GM18511 (cell line): ENCODE data around the gene NFIB.

ENCODE experiments used
- ATAC-seq: cut with Tn5 transposase; IDR thresholded peaks from one replicate; pipeline ENCODE4 v1.9.1; 2021; ENCODE audit warnings: mild to moderate bottlenecking, moderate library complexity; ENCODE audit not compliant: unreplicated experiment

Gene NFIB

DNA sequence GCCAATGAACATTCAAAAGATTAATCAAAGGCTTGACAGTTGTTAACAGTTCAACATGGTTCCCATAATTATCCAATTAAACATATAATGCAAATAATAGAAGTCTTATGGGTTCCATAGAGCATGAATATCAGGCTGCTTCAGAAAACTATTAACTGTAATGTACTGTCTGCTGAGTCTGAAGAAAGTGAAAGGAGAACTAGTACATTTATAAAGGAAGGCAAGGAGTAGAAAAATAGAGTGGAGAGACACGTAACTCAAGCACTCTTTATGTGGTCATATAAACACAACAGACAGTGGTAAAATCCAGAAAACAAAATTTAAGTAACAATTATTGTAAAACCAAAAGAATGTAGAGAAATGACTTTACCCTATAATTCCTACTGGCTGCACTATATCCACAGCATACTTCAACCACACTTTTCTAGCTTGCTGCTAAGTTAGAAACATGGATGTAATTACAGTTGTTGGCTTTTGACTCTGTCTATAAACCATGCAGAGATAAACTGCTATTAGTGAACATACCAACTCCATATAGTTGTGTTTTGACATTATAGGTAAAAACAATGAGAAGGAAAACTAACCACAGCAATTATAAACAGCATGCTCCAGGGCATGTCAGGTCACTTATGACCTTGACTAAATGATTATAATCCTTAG, 32.7 kb downstream of the NFIB start:
- peak; percentile 67 for ATAC-seq

DNA sequence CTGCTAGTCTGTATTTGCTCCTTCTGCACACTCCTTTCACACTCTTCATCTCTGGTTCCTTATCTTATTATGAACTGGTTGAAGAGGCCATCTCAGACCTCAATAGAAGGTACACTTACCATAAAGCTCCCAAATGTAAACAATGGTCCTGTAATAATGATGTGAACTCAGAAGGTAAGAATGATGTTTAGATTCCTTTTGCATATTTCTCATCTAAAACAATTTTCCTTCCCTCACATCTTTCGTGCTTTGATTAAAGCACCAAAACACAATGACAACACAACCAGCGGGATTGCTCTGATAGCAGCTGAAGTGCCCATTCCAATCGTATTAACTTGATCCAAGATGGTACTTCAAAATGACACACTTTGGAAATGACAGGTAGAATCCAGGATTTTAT, 34.3 kb downstream of the NFIB start:
- ATAC-seq, result no peak

DNA sequence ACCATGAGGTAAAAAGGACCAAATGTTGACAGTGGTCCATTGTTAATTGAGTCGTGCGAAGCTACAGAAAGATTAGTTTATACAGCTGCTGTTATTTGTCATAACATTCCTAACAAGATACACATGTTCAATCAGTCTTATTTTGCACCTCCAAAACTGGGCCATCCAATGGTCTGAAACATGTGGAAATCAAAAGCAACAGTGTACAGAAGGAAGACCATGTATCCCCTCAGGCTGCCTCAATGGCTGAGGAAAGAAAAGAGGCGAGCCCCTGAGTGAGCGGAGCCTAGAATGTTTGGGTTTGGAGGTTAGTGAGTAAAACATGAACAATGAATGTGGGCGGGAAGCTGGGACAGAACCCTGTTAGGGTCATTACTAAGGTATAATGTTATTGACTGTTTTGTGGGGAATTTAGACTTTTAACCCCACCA, 35.6 kb downstream of the NFIB start:
- no peak for ATAC-seq

DNA sequence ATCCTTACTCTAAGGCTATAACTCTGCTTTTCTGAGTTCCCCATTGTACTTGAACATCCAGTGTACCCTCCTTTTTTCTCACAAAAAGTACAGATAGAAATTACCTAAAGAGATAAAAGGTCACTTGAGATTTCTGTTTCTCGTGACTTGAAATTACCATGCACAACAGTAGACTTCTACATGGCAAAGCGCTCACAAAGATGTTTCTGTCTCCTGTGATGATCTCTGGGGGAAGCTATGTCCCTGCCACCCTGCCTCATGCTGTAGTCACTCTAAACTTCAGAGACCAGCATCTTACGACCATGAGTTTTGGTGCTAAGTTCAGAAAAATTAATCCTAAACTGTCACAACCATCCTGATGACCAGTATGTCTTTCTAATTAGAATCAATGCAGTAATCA, 36.2 kb downstream of the NFIB start:
- ATAC-seq, result no peak

DNA sequence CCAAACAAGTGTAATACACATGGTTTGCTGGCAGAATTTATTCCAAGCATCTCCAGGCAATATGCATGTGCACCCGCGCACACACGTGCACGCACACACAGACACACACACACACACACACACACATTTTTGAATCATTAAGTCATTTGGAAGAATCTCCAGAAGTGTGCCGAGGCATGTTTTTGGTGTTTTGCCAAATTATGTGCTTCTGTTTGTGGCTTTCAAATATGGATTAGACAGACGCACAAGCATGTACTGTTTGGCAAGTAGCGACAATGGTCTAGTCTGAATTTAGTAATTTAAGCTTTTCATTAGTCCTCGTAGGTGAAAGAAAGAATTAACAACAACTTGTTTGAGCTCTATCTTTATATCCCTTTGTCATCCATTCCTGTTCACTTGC, 36.7 kb downstream of the NFIB start:
- no peak for ATAC-seq

DNA sequence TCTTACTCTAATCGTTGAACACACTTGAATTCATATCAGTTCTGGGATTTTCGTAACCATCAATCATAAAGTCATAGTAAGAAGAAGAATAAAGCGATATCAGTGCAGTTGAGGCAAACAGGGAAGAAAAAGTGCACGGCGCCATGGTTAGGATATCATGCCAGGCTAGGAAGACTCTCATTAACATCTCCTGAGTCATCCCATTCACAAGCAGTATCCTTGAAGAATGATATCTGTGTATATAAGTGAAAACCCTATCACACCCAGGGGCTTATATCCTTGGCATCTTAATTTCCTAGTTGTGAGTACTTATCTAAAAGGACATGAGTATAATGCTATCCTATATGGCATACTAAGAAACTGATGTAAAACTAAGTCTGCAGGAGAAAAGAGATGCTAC, 38.6 kb downstream of the NFIB start:
- no peak for ATAC-seq

DNA sequence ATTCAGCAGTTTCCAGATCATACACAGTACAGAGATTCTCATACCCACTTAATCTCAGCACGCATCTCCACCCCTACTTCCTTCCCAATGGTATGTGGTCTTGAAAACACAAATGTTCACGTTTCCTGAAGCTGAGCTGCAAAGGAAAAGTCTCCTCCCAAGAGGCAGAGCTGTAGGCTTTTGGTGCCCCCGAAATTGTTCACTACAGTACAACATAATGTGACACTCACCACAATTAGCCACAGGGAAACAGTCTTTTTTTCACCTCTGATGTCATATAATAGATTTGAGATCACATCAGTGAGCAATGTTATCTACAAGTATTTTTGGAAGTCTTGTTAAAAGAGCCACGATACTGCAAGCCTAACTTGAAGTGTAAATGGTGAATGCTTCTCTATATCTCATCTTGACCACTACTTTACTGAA, 40.2 kb downstream of the NFIB start:
- ATAC-seq, result peak; percentile 46

DNA sequence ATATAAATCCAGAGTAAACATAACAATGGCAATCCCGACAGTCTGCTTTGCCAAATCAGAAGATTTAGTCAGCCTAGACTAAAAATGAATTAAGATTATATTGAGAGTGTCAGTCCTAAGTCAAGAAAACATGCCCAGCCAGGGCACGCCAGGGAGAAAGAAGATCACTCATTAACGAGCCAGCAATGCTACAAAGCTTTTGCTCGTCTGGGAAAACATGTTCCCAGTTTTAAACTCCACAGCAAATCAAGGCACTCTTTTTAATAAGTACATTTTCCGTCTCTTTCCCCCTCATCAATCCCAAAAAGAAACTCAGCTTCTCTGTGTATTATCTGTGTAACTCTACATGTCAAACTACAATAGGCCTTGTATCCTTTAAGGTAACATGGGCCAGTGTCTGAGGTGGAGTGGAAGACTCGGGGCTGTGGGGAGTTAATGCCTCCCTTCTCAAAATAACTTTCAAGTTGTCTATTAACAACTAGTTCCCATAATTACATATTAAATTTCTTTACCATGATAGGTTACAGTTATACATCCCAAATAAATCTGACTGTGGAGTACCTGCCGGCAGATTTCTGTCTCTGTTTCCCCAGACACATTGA, 40.9 kb downstream of the NFIB start:
- ATAC-seq, result peak; percentile 25

DNA sequence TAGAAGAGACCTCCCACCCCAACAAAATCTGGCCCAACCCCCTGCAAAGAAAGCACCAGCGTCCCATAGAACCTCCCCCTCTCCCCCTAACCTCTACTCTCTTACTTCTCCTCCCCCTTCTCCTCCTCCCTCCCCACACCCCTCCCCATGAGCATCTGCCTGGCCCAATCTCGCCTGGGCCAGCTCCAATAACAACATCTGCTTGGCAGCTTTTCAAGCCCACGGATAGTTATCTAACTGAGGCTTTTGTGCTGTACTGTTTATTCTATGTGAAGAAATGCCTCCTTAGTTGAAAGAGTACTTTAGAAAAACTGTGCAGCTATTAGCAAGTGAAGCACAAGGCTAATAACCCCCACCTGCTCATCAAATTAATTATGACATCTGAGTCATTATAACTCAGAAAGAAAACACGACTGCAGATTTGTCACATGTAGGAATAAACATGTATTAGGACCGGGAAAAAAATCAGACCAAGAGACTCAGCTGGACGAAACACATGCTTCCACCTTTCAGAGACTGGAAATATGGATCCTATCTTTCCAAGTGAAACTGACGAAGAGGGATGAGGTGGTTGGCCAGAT, 42.8 kb downstream of the NFIB start:
- no peak for ATAC-seq

DNA sequence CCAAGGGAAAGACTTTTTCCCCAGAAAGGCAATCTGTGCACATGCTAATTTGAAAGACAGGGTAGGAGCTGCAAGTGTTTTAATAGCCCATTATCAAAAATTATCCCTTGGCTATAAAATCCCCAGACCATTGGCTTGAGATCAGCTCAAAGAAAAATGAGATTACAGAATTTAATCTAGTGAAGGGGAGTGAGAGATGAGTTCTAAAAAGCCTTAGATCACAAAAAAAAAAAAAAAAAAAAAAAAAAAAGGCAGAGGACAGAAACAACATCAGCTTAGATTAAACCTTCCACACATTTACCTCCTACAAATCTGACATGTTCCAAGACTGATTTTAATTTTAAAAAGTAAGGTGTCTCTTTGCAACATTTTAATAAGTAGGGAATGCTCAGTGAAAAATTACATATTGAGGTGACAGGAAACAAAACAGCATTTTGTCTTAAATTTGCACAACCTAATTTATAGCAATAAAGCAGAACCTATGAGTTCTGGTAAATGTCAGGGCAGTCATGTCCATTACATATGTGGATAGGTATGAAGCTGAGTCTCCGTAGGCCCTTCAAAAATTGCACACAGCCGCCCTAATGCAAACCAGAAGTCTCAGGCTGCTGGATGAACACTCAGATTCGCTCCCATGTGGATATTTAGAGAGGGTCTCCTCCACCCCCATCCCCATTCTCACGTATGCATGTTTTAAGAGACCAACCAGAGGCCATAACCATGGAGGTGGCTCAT, 43.4 kb downstream of the NFIB start:
- no peak for ATAC-seq

DNA sequence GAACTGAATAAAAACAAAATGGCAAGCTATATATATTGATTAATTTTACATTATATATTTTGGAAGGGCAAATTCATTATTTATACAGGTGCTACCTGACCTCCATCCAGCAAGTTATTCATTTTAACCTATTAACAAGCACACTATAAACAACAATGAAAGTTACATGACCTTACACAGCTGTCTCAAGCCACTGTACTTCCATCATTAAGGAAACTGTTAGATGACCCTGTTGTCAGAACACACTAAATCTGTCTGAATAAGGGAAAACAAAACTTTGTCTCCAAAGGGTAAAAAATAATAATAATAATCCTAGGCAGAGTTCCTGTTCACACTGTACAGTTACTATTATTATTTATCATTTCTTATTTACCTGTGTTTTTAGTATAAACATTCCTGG, 44.0 kb downstream of the NFIB start:
- no peak for ATAC-seq

DNA sequence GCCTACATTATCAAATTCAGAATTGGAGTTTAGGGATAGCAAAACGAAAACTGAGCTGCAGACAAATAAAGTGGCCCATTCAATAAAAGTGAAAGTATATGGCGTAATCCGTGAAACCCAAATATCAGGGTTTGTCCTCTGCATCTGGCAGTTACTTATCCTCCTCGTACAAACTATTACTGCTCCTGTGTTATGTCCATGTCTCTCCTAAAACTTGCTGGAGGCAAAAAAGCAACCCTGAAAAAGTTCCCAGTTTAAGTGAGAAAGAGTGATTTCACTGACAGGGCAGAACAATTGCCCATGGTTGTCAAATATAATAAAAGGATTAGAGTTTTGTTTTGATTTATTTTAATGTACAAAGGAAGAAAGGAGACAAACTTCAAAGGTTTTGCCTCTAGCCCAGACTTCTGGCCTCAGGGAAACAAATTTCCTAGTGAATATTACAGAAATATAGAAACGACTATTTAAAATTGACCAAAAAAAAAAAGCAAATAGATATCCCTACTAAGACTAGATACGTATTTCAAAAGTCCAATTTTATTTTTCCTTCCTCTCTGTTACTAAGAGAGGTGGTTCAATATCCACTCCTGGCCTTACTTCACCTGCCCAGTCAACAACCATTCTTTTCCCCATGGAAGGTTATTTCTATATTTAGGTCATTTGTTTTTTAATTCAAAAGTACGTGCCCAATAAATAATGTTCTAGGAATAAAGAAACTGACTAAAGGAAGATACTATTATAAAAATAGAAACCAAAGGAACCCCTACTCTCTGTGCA, 50.0 kb downstream of the NFIB start:
- ATAC-seq, result no peak

DNA sequence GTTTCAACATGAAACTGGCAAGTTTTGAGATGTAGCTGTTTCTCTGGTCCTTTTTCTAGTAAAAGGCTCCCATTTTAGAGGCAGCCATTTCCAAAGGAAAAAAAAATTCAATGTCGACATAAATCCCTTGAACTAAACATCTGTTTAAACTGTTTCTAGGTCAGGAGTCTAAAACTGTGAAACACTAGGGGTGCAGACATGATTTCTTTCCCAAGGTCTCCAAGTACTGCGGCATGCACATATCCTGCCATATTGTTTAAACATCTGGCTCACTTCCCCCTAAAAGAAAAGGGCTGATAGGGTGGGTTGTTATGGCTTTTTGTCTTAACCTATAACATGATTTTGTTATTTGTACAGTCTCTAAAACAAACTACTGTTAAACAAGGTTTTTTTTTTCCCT, 51.1 kb downstream of the NFIB start:
- ATAC-seq, result no peak

DNA sequence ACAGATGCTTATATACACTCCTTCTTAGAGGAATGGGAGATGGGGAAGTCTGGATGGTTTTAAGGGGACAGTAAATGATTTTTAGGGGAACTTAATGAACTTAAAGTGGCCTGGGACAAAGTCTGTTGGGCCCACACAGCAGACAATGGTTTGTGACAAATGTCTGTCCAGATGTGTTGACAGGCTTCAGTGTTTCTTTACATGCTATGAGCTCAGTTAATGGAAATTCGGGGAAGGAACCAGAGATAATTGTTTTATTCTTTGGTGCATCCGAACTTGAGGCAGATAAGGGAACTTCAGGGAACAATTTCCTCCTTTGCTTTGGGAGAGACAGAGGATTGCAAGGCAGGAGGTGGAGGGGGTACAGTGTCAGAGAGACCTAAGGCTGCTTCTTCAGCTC, 52.3 kb downstream of the NFIB start:
- no peak for ATAC-seq

DNA sequence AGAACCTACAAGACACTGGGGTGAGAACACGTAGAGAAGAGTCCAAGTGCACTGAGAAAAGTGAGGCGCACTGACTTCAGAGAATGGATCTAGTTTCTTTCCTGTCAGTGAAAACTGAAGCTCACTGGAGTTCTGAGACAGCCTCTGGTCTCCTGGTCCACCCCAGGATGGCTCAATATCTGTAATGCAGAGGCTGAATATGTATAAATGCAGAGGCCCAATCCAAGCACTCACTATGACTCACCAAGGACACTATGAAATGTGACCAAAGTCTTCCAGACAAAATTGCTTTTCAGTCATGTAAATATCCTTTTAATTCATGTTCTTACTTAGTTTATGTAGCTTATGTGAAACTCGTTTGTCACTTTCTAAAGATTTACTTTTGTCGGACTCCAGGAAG, 53.8 kb downstream of the NFIB start:
- ATAC-seq, result no peak

DNA sequence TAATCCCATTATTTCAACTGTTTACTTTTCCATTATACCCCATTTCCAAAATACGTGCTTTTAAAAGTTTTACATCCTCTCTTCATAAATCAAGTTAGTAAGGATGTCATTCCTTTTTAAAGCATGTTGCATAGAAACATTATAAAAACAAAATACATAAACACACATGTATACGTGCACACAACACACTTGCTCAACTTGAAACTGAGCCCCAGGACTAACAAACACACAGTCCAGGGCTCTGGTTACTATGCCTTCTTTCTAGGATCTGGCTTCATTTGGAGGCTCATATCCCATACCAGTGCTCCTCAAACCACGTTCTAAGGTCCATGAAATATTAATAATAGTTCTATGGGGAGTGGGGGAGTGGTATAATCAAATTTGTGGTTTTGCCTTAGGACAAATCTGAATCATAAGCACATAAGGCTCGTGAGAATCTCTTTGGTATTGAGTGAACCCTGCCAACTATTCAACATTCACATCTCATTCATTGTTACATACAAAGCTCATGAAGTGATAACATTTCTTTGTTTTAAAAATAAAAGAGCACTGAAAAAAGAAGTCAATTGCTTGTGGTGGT, 55.2 kb downstream of the NFIB start:
- no peak for ATAC-seq

DNA sequence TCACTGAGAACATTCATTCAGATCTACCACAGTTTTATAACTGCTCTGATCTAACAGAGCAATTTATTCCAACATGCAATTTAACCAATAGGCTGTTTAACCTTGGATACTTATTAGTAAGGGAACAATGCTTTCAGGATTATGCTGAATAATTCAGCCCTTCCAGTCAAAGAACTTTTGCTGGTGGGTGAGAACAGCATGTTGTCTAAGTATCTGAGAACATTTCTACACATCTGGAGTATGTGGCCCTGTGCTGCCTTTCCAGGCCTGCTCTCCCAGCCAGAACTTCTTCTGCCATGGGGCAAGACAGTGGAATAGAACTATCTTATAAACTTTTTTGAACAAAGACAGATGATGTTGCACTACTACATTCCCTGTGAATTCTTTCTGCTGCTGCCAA, 55.8 kb downstream of the NFIB start:
- ATAC-seq, result no peak

DNA sequence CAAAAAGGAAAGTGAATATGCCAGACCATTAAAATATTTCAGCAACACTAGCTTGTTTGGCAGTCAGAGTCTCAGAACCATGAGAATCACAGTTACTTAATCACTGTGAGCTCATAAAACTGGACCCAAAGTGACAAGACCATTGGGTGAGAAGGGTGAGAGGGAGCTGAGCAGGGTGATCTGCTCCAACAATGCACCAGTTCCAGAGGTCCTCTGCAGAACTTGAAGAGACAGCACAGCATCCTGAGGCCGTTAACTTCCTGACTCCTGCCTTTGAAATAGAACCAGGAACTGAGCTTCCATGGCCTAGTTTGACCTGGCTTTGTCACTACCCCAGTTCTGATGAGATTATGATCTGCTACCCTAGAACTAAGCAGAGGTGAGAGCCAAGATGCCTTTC, 57.4 kb downstream of the NFIB start:
- ATAC-seq, result no peak

DNA sequence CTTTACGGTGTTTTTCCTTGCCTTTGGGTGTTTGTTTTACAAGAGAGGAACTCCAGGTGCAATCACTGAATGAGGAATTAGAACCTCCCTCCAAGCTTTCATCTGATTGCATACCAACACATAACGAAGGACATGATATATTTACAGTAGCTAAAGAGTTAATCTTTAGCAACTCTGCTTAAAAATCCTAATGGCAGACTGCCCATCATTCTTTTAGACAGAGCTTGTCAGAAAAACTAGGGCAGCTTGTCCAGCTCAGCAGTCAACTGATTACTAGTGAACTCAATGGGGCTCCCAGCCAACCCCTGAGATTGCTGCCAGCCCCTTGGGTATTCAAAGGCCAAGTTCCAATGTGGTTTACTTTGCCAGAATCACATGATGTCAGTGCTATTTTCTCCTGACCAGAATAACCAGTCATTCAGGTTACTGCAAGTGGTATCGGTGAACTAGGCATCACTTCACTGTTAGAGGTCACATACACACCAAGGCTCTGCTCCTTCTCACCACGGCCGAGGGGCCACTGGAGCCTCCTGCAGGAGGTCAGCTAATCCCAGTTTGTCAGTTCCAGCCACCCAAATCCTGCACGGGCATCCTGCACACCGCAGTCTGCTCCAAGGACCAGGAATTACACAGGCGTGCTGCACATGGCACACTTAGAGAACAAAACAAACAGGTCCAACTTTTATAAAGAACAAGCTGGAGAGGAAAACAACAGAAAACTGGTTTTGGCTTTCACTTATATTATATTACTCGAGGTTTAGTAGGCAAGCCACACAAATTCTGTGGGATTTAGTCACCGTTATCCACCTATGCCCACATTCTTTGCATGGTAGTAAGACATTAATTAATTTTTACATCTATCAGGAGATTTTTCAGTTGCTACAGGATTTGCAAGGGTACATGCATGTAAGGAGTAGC, 62.5 kb downstream of the NFIB start:
- ATAC-seq, result peak; percentile 59

DNA sequence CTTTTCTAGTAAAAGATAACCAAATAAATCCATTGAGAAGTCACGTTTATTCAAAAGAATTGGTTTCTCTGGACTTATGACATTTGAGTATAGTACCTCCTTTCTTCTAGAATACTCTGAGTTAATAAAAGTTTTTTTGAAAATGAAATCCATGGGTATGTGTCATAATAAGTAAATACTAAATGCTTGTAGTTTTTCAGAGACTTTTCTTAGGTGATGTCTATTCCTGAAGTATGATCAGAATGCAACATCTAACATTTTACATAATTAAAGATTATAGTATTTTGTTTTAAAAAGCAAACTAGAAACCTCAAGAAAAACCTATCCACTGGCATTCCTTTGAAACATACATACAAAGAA, 63.2 kb downstream of the NFIB start:
- no peak for ATAC-seq
